UCSD-AML1 (cell line): Measurements from ENCODE around the gene NIPA2.
"Not testable (repeated sequence)": the region's sequence is repeated elsewhere in the genome, so short reads cannot be mapped to it uniquely, and the experiment has no call there.

Source experiments
- DNase-seq: peaks from one replicate; lab custom pipeline; 2025; ENCODE audit not compliant: unreplicated experiment; lab: John Stamatoyannopoulos, UW

The NIPA2 gene

GRCh38 chr15:22838292-22839042, at the start of gene NIPA2:
Gene NIPA2 (plus strand): TSS chr15:22838666. CDS start chr15:22851732, 13,066 bp downstream.
- DNase-seq = peak; percentile 100

- DNase-seq = no peak
These were observed 44.4 kb upstream of the NIPA2 start for GRCh38 chr15:22794063-22794462.

- no peak for DNase-seq
These were observed 43.8 kb upstream of the NIPA2 start for GRCh38 chr15:22794621-22795167.

GRCh38 chr15:22795206-22796063, 43.0 kb upstream of the NIPA2 start:
- no peak for DNase-seq

- no peak for DNase-seq
These were observed 42.4 kb upstream of the NIPA2 start for GRCh38 chr15:22796079-22796478.

GRCh38 chr15:22799902-22800301, 38.6 kb upstream of the NIPA2 start:
- DNase-seq = no peak

- not testable (repeated sequence) for DNase-seq
These were observed 35.5 kb upstream of the NIPA2 start for GRCh38 chr15:22803006-22803405.

- no peak for DNase-seq
These were observed 32.3 kb upstream of the NIPA2 start for GRCh38 chr15:22806156-22806555.

GRCh38 chr15:22806664-22807063, 31.8 kb upstream of the NIPA2 start:
- DNase-seq = no peak

- DNase-seq = not testable (repeated sequence)
These were observed 30.6 kb upstream of the NIPA2 start for GRCh38 chr15:22807831-22808230.

GRCh38 chr15:22808240-22808639, 30.2 kb upstream of the NIPA2 start:
- no peak for DNase-seq

GRCh38 chr15:22808761-22809280, 29.6 kb upstream of the NIPA2 start:
- no peak for DNase-seq

- DNase-seq = no peak
These were observed 28.2 kb upstream of the NIPA2 start for GRCh38 chr15:22810033-22810852.

GRCh38 chr15:22810853-22811338, 27.6 kb upstream of the NIPA2 start:
- no peak for DNase-seq

GRCh38 chr15:22811640-22812039, 26.8 kb upstream of the NIPA2 start:
- peak; percentile 62 for DNase-seq

- no peak for DNase-seq
These were observed 24.6 kb upstream of the NIPA2 start for GRCh38 chr15:22813844-22814243.

- DNase-seq = no peak
These were observed 22.7 kb upstream of the NIPA2 start for GRCh38 chr15:22815766-22816165.

GRCh38 chr15:22819651-22820050, 18.8 kb upstream of the NIPA2 start:
- no peak for DNase-seq

- DNase-seq = no peak
These were observed 14.9 kb upstream of the NIPA2 start for GRCh38 chr15:22823495-22824128.

- no peak for DNase-seq
These were observed 11.3 kb upstream of the NIPA2 start for GRCh38 chr15:22827125-22827524.
